Sigmoid colon (tissue), 7 donors: ENCODE measurements around the gene GORASP1. TPM values are rescaled to one million over a fixed set of nuclear protein-coding genes. Genes with fewer than 3 reads are reported as not detected.

Source experiments
- DNase-seq: peaks from one replicate; pipeline ENCODE4 v3.0.0-alpha.2; 2019
- H3K27ac ChIP-seq, 4 donors: fragments of 200-600 bp; sonication (generic); one replicate each; pipeline ENCODE4 v1.5.1; 2016 to 2019; ENCODE audit warnings: mild to moderate bottlenecking in 1 of 4
- H3K27me3 ChIP-seq, 3 donors: fragments of 200-600 bp; sonication (generic); one replicate each; pipeline ENCODE4 v1.5.1; 2019; ENCODE audit warnings: mild to moderate bottlenecking in 1 of 3
- H3K36me3 ChIP-seq, 4 donors: fragments of 200-600 bp; sonication (generic); one replicate each; pipeline ENCODE4 v1.5.1; 2016 to 2019
- H3K4me1 ChIP-seq, 4 donors: fragments of 200-600 bp; sonication (generic); one replicate each; pipeline ENCODE4 v1.5.1; 2017 to 2019
- H3K4me3 ChIP-seq, 4 donors: fragments of 200-600 bp; sonication (generic); one replicate each; pipeline ENCODE4 v1.5.1; 2017 to 2019; ENCODE audit warnings: mild to moderate bottlenecking in 2 of 4, moderate library complexity in 1 of 4
- H3K9me3 ChIP-seq, 4 donors: fragments of 200-600 bp in 3 of 4; sonication (generic) in 3 of 4; one replicate each; pipeline versions ENCODE4 v1.5.1 to v1.6.1; 2013 to 2019
- CTCF ChIP-seq, 4 experiments: fragments of 450-650 bp in 3 of 4; fragments of 200-600 bp in 1 of 4; IDR thresholded peaks; one replicate each; pipeline ENCODE4 v1.5.1; 2016 to 2019; ENCODE audit warnings: antibody characterized with exemption in 4 of 4, mild to moderate bottlenecking in 3 of 4, moderate library complexity in 2 of 4
- EP300 ChIP-seq, 4 donors: sonication (generic); formaldehyde crosslinking; IDR thresholded peaks; one replicate each; pipeline ENCODE4 v1.6.1; 2017; ENCODE audit warnings: antibody characterized with exemption in 4 of 4
- POLR2A ChIP-seq, 2 donors: fragments of 450-650 bp; IDR thresholded peaks; one replicate each; pipeline ENCODE4 v1.6.1; 2016; ENCODE audit warnings: antibody characterized with exemption in 2 of 2, mild to moderate bottlenecking in 2 of 2, moderate library complexity in 2 of 2
- POLR2AphosphoS5 ChIP-seq, 4 donors: sonication (generic); formaldehyde crosslinking; IDR thresholded peaks; one replicate each; pipeline ENCODE4 v1.6.1; 2017; ENCODE audit warnings: antibody characterized with exemption in 4 of 4
- WGBS, 2 donors: extraction: QIAGEN DNeasy Blood & Tissue Kit; methylation state at CpG; one replicate each; pipeline ENCODE4 v1.1.7; 2013; 5-methylcytosine and 5-hydroxymethylcytosine counted together
- intact Hi-C: fragments of 100-400 bp; cut with DNase I; formaldehyde crosslinking; loops from one replicate; pipeline ENCODE4 v1.15.1; 2023
- polyA plus RNA-seq, 3 donors: library from polyadenylated mRNA; stranded (reverse); fragments of 200-250 nt; gene quantifications; one replicate each; pipeline ENCODE4 v1.2.3, GENCODE V29; 2013
- total RNA-seq, 4 donors: library from RNA; depleted of rRNA; stranded (reverse); fragments of >200 nt; gene quantifications; one replicate each; pipeline ENCODE4 v1.1.0, GENCODE V29; 2016
- donor health status: healthy with polysubstance abuse.
- donor health status: Bipolar disorder and iron deficiency.
- donor health status: healthy.

The GORASP1 gene
- total and polyA plus RNA-seq, 7 donors: 35.4 to 54.5 (median 48.2) TPM

- Histone ChIP-seq H3K27me3 (no peaks in the 10 kb centered on the region), H3K4me3 (no peak overlapping the region), H3K9me3 (no peaks in the 10 kb centered on the region), H3K4me1 (peaks cover 0 to 12% (median 10%) of the 10 kb centered on the region in 4 donors), H3K36me3 (peaks cover 0 to 5% (median 0%) of the 10 kb centered on the region in 4 donors), H3K27ac (no peak overlapping the region)
- 78 to 95% methylated on average over 2 of the region's 2 CpGs for WGBS, 2 donors
- DNase-seq: no peak
- intact Hi-C loops: no loop called here
- no peak for TF ChIP-seq CTCF (IDR thresholded peaks at IDR 0.05)
- no peak for TF ChIP-seq POLR2A (IDR thresholded peaks at IDR 0.05)
- no peak for TF ChIP-seq POLR2AphosphoS5 (IDR thresholded peaks at IDR 0.05)
- TF ChIP-seq EP300 (IDR thresholded peaks at IDR 0.05): no peak
Observed at GRCh38 chr3:39121621-39122020, 14.2 kb upstream of the GORASP1 start.

GRCh38 chr3:39118931-39119660, 11.7 kb upstream of the GORASP1 start:
- H3K9me3 ChIP-seq: no peaks in the 10 kb centered on the region
- WGBS, 2 donors: 83 to 93% methylated on average over 5 of the region's 5 CpGs
- no peak overlapping the region for H3K4me3 ChIP-seq
- peak; percentile 30 for DNase-seq
- no peaks in the 10 kb centered on the region for H3K4me1 ChIP-seq
- H3K27ac ChIP-seq: no peak overlapping the region
- H3K36me3 ChIP-seq: peaks cover 0 to 5% (median 0%) of the 10 kb centered on the region in 4 donors
- TF ChIP-seq CTCF (IDR thresholded peaks at IDR 0.05) (no peak), POLR2A (IDR thresholded peaks at IDR 0.05) (no peak), EP300 (IDR thresholded peaks at IDR 0.05) (no peak), POLR2AphosphoS5 (IDR thresholded peaks at IDR 0.05) (no peak)
- intact Hi-C loops: no loop called here
- H3K27me3 ChIP-seq: no peaks in the 10 kb centered on the region

GRCh38 chr3:39118079-39118478, 10.7 kb upstream of the GORASP1 start:
- no peak overlapping the region for H3K4me3 ChIP-seq
- no peak overlapping the region for H3K27ac ChIP-seq
- TF ChIP-seq POLR2AphosphoS5 (IDR thresholded peaks at IDR 0.05) (no peak), CTCF (IDR thresholded peaks at IDR 0.05) (no peak), EP300 (IDR thresholded peaks at IDR 0.05) (no peak), POLR2A (IDR thresholded peaks at IDR 0.05) (no peak)
- no peaks in the 10 kb centered on the region for H3K4me1 ChIP-seq
- WGBS, 2 donors: 73 to 83% methylated on average over 3 of the region's 3 CpGs
- H3K9me3 ChIP-seq: no peaks in the 10 kb centered on the region
- H3K36me3 ChIP-seq: peaks cover 0 to 8% (median 0%) of the 10 kb centered on the region in 4 donors
- H3K27me3 ChIP-seq: no peaks in the 10 kb centered on the region
- no peak for DNase-seq
- intact Hi-C loops: no loop called here

GRCh38 chr3:39115870-39116269, 8.4 kb upstream of the GORASP1 start:
- WGBS, 2 donors: 96 to 99% methylated on average over 3 of the region's 3 CpGs
- Histone ChIP-seq H3K27ac (no peak overlapping the region), H3K4me3 (no peak overlapping the region), H3K9me3 (no peaks in the 10 kb centered on the region), H3K27me3 (no peaks in the 10 kb centered on the region), H3K36me3 (peaks cover 0 to 14% (median 0%) of the 10 kb centered on the region in 4 donors), H3K4me1 (no peaks in the 10 kb centered on the region)
- no peak for DNase-seq
- intact Hi-C loops: no loop called here
- TF ChIP-seq POLR2AphosphoS5 (IDR thresholded peaks at IDR 0.05): no peak
- TF ChIP-seq CTCF (IDR thresholded peaks at IDR 0.05): no peak
- no peak for TF ChIP-seq EP300 (IDR thresholded peaks at IDR 0.05)
- no peak for TF ChIP-seq POLR2A (IDR thresholded peaks at IDR 0.05)
